HL-60 (cell line): ENCODE results near the gene TOP3A.

Source experiments
- DNase-seq, 2 experiments: peaks; one replicate each; pipeline ENCODE4 v3.0.0-alpha.2; 2010 to 2020; ENCODE audit warnings: low read depth in 1 of 2, low spot score in 1 of 2
- H3K27ac ChIP-seq: fragments of 250-450 bp; sonication (Bioruptor Pico); replicated peaks from 2 replicates; pipeline ENCODE4 v1.5.1; 2020; ENCODE audit warnings: mild to moderate bottlenecking, moderate library complexity
- H3K27me3 ChIP-seq: fragments of 250-450 bp; sonication (Bioruptor Pico); 2 replicates; pipeline ENCODE4 v1.5.1; 2021; ENCODE audit warnings: mild to moderate bottlenecking, moderate library complexity; ENCODE audit not compliant: insufficient read depth, poor library complexity, severe bottlenecking
- H3K4me3 ChIP-seq: replicated peaks from 2 replicates; pipeline ENCODE4 v1.5.1; 2011; ENCODE audit warnings: mild to moderate bottlenecking, control low read depth, low read length; ENCODE audit not compliant: insufficient read depth
- GABPA ChIP-seq: IDR thresholded peaks from 2 replicates; pipeline ENCODE4 v1.6.1; 2012; ENCODE audit warnings: low read depth
- POLR2AphosphoS5 ChIP-seq: IDR thresholded peaks from 2 replicates; pipeline ENCODE4 v1.6.1; 2012; ENCODE audit warnings: low read depth
- SPI1 ChIP-seq: IDR thresholded peaks from 2 replicates; pipeline ENCODE4 v1.6.1; 2012; ENCODE audit warnings: low read depth, mild to moderate bottlenecking, borderline replicate concordance
- TF ChIP-seq, protein P1 (sequence below): IDR thresholded peaks from one replicate; pipeline ENCODE4 v1.5.1; 2011; ENCODE audit warnings: low read length, control low read depth, inconsistent platforms; ENCODE audit not compliant: insufficient read depth
- TF ChIP-seq, protein P2 (sequence below): IDR thresholded peaks from 2 replicates; pipeline ENCODE4 v1.6.1; 2012; ENCODE audit warnings: low read depth; ENCODE audit not compliant: insufficient replicate concordance

The TOP3A gene

DNA sequence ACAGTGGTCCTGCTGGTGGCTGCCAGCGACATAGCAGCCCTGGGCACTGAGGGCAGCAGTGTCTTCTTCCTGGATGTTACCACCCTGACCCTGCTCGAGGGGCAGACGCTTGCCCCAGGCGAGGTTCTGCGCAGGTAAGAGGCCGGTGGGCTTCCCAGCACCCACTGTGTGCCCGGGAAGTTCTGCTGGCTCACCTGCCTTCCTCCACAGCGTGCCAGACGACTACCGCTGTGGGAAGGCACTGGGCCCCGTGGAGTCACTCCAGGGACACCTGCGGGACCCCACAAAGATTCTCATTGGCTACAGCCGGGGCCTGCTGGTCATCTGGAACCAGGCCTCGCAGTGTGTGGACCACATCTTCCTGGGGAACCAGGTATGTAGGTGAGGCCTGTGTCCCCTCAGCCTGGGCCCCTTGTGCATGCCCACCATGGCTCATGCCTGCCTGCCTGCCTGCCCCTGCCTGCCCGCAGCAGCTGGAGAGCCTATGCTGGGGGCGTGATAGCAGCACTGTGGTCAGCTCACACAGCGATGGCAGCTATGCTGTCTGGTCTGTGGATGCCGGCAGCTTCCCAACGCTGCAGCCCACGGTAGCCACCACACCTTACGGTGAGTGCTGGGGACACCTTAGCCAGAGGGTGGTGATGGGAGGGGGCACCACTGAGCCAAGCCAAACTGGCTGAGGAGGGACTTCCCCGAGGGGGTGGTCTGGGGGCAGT lies 80.8 kb downstream of the TOP3A start:
- Histone ChIP-seq H3K27ac (no peak overlapping the region), H3K4me3 (no peak overlapping the region), H3K27me3 (no peaks in the 10 kb centered on the region)
- DNase-seq: no peak
- TF ChIP-seq, protein P1, sequence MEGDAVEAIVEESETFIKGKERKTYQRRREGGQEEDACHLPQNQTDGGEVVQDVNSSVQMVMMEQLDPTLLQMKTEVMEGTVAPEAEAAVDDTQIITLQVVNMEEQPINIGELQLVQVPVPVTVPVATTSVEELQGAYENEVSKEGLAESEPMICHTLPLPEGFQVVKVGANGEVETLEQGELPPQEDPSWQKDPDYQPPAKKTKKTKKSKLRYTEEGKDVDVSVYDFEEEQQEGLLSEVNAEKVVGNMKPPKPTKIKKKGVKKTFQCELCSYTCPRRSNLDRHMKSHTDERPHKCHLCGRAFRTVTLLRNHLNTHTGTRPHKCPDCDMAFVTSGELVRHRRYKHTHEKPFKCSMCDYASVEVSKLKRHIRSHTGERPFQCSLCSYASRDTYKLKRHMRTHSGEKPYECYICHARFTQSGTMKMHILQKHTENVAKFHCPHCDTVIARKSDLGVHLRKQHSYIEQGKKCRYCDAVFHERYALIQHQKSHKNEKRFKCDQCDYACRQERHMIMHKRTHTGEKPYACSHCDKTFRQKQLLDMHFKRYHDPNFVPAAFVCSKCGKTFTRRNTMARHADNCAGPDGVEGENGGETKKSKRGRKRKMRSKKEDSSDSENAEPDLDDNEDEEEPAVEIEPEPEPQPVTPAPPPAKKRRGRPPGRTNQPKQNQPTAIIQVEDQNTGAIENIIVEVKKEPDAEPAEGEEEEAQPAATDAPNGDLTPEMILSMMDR: no peak
- TF ChIP-seq SPI1 (no peak), POLR2AphosphoS5 (no peak), GABPA (no peak)
- TF ChIP-seq, protein P2, sequence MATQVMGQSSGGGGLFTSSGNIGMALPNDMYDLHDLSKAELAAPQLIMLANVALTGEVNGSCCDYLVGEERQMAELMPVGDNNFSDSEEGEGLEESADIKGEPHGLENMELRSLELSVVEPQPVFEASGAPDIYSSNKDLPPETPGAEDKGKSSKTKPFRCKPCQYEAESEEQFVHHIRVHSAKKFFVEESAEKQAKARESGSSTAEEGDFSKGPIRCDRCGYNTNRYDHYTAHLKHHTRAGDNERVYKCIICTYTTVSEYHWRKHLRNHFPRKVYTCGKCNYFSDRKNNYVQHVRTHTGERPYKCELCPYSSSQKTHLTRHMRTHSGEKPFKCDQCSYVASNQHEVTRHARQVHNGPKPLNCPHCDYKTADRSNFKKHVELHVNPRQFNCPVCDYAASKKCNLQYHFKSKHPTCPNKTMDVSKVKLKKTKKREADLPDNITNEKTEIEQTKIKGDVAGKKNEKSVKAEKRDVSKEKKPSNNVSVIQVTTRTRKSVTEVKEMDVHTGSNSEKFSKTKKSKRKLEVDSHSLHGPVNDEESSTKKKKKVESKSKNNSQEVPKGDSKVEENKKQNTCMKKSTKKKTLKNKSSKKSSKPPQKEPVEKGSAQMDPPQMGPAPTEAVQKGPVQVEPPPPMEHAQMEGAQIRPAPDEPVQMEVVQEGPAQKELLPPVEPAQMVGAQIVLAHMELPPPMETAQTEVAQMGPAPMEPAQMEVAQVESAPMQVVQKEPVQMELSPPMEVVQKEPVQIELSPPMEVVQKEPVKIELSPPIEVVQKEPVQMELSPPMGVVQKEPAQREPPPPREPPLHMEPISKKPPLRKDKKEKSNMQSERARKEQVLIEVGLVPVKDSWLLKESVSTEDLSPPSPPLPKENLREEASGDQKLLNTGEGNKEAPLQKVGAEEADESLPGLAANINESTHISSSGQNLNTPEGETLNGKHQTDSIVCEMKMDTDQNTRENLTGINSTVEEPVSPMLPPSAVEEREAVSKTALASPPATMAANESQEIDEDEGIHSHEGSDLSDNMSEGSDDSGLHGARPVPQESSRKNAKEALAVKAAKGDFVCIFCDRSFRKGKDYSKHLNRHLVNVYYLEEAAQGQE: no peak

DNA sequence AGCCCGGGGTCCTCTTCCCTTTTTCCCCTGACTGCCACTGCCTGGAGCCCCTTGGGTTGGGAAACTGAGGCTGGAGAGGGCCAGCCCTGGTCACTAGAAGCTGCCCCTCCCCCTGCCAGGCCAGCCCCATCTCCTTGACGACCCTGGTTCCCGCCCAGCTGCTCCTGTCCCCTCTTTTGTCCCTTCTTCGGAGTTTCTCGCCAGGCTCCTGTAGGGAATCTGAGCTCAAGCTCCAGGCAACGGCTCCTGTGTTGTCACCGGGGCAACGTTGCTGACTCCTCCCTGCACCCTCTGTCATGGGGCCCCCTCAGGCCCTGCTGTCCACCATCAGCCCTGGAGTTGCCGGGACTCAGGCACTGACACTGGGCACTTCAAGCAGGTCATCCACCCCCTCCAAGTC lies 83.6 kb downstream of the TOP3A start:
- Histone ChIP-seq H3K27me3 (no peaks in the 10 kb centered on the region), H3K27ac (no peak overlapping the region), H3K4me3 (no peak overlapping the region)
- DNase-seq: no peak
- no peak for TF ChIP-seq GABPA
- TF ChIP-seq, protein P2: no peak
- no peak for TF ChIP-seq SPI1
- no peak for TF ChIP-seq POLR2AphosphoS5

DNA sequence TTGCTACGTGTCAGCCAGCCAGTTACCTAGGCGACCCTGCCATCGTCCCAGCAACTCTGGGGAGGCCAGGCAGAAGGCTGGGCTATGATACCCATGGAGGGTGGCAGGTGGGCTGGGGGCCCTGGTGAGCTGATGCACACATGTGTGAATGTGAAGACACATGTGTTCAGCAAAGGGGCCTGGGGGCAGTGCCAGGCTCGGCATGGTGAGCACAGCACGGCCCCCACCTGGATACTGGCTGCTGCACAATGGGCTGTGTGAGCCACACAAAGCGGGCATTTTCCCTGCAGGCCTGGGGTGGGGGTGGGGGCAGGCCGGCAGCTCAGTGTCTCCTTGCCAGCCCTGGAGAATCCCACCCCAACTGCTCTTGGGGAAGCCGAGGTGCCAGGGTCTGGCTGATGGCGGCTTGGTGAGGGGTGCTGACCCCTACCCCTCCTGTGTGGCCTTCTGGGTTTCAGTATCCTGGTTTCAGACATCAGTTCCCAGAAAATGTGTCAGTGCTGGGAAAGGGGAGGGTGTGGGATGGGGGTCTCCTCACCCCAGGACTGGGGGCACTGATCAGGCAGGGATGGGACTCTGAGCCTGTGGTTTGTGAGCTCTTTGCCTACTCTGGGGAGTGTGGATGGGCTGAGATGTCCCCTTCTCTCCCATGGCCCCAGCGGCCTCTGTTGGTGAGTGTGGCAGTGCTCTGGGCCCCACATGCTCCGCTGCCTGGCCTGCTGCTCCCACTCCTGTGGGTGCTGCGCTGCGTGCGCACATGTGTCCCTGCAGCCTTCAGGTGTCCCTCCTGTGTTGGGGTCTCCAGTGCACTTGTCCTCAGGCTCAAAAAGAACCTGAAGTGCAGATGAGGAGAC lies 84.3 kb downstream of the TOP3A start:
- no peak overlapping the region for H3K4me3 ChIP-seq
- no peak for DNase-seq
- TF ChIP-seq GABPA (no peak), SPI1 (no peak), POLR2AphosphoS5 (no peak)
- TF ChIP-seq, protein P2: no peak
- TF ChIP-seq, protein P1: no peak
- H3K27me3 ChIP-seq: no peaks in the 10 kb centered on the region
- H3K27ac ChIP-seq: no peak overlapping the region
